HEK293T (cell line): Measurements from ENCODE around the gene CD109.

Experiments
- CTCF ChIA-PET: fragments of 350-600 bp; formaldehyde crosslinking; extraction: SDS; loops from one replicate; lab custom pipeline; 2021; ENCODE audit warnings: antibody characterized with exemption, inconsistent platforms; lab: Yijun Ruan, JAX
- POLR2A ChIA-PET: fragments of 350-600 bp; formaldehyde crosslinking; extraction: SDS; loops from one replicate; lab custom pipeline; 2020; ENCODE audit warnings: antibody characterized with exemption, inconsistent platforms; lab: Yijun Ruan, JAX
- DNase-seq: peaks from one replicate; pipeline ENCODE4 v3.0.0; 2012; ENCODE audit warnings: mixed read lengths; ENCODE audit errors: extremely low spot score
- ARNT ChIP-seq: fragments of 450-650 bp; IDR thresholded peaks from 2 replicates; pipeline ENCODE4 v1.6.1; 2017; ENCODE audit warnings: mild to moderate bottlenecking
- BHLHE40 ChIP-seq: fragments of 450-650 bp; IDR thresholded peaks from 2 replicates; pipeline ENCODE4 v1.6.1; 2016; ENCODE audit warnings: mild to moderate bottlenecking, moderate library complexity, borderline replicate concordance
- CTBP1 ChIP-seq: fragments of 450-650 bp; IDR thresholded peaks from 2 replicates; pipeline ENCODE4 v1.6.1; 2016; ENCODE audit warnings: borderline replicate concordance
- ELF4 ChIP-seq: fragments of 450-650 bp; IDR thresholded peaks from 2 replicates; pipeline ENCODE4 v1.6.1; 2017; ENCODE audit warnings: antibody characterized with exemption
- FOXA1 ChIP-seq: fragments of 450-650 bp; IDR thresholded peaks from 2 replicates; pipeline ENCODE4 v1.6.1; 2016; ENCODE audit warnings: mild to moderate bottlenecking
- FOXK2 ChIP-seq: fragments of 450-650 bp; IDR thresholded peaks from 2 replicates; pipeline ENCODE4 v1.6.1; 2016; ENCODE audit warnings: mild to moderate bottlenecking
- FOXM1 ChIP-seq: fragments of 450-650 bp; IDR thresholded peaks from 2 replicates; pipeline ENCODE4 v1.6.1; 2017; ENCODE audit warnings: mild to moderate bottlenecking, borderline replicate concordance
- HDGF ChIP-seq: fragments of 450-650 bp; IDR thresholded peaks from 2 replicates; pipeline ENCODE4 v1.6.1; 2017; ENCODE audit warnings: antibody characterized with exemption, borderline replicate concordance
- L3MBTL2 ChIP-seq: fragments of 450-650 bp; conservative IDR thresholded peaks from 2 replicates; pipeline ENCODE4 v1.6.1; 2016; ENCODE audit warnings: mild to moderate bottlenecking
- LEF1 ChIP-seq: fragments of 450-650 bp; IDR thresholded peaks from 2 replicates; pipeline ENCODE4 v1.6.1; 2017; ENCODE audit warnings: mild to moderate bottlenecking, borderline replicate concordance
- NFRKB ChIP-seq: fragments of 450-650 bp; IDR thresholded peaks from 2 replicates; pipeline ENCODE4 v1.6.1; 2016; ENCODE audit warnings: mild to moderate bottlenecking, moderate library complexity
- SP1 ChIP-seq: fragments of 450-650 bp; IDR thresholded peaks from 2 replicates; pipeline ENCODE4 v1.6.1; 2017
- SUZ12 ChIP-seq: fragments of 450-650 bp; IDR thresholded peaks from 2 replicates; pipeline ENCODE4 v1.6.1; 2016; ENCODE audit warnings: mild to moderate bottlenecking
- TARDBP ChIP-seq: fragments of 450-650 bp; IDR thresholded peaks from 2 replicates; pipeline ENCODE4 v1.6.1; 2016
- ZNF384 ChIP-seq: fragments of 450-650 bp; IDR thresholded peaks from 2 replicates; pipeline ENCODE4 v1.6.1; 2016
- TF ChIP-seq, protein P1 (sequence below): fragments of 450-650 bp; IDR thresholded peaks from 2 replicates; pipeline ENCODE4 v1.6.1; 2016

Gene CD109

DNA sequence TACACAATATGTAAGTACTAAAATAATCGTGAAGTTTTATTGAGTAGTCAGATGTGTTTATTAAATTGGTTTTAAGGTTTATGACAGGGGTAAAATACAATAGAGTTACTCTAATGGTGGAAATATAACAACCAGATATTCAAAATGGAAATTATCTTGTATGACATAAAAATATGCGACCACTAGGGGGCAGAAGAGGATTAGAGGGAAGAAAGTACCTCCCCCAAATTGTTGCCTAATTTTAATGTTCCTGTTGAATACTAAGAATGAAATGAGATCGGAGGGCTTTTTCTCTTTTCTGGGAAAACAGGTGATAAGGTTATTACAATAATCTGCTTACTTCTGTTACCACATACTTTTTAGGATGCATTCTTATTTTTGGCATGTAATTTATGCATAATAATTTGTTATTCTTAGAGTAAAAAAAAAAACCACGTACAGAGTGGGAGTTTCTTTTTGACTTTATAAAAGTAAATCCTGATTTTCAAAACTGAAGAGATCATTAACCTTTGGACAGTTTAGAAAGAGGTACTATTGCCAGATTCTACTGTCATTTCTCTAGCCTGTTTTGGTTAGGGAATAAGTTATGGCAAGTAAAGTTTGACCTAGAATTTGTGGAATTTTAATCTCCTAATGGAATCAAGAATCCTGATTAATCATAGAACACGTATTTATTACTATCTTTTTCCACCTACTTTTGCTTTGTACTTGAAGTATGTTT, 159.2 kb downstream of the CD109 start:
- POLR2A ChIA-PET, result no interaction called here
- TF ChIP-seq SUZ12 (no peak), ZNF384 (0 out of 2 replicates have a peak, but pooled peaks have one; percentile 18)
- CTCF ChIA-PET, result interaction anchor here (0.7 to 1.7 kb wide), 3 partner anchors 116 to 910 kb away, joined by 3 to 6 read pairs (median 3); no protein-coding TSS in a partner anchor
- DNase-seq, result peak; percentile 21

DNA sequence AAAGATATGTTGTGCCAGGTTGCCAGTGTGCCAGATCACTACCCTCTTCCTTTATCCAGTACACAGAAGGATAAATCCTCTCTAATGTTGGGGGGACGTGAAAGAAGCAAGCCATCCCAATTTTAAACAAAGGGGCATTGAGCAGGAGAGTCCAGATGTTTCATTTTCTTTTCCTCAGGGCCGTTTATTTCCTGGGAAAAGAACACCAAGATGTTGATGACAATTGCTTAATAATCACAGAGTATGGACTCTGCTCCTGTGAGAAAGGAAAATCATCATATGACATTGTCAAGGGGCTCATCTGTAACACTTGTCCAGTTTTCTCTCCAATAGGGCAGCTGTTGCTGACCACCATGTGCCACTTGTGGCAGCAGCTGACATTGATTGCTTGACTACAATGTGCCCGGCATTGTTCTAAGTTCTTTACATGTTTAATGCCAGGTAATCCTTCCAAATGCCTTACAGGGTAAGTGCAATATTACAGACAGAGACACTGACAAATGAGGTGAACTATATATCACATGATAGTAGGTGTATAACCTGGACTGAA, 161.4 kb downstream of the CD109 start:
- no peak for TF ChIP-seq FOXK2
- no peak for TF ChIP-seq BHLHE40
- TF ChIP-seq L3MBTL2, result no peak
- no peak for TF ChIP-seq FOXA1
- no peak for TF ChIP-seq SP1
- no peak for TF ChIP-seq TARDBP
- TF ChIP-seq, protein P1, sequence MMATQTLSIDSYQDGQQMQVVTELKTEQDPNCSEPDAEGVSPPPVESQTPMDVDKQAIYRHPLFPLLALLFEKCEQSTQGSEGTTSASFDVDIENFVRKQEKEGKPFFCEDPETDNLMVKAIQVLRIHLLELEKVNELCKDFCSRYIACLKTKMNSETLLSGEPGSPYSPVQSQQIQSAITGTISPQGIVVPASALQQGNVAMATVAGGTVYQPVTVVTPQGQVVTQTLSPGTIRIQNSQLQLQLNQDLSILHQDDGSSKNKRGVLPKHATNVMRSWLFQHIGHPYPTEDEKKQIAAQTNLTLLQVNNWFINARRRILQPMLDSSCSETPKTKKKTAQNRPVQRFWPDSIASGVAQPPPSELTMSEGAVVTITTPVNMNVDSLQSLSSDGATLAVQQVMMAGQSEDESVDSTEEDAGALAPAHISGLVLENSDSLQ, result no peak
- TF ChIP-seq CTBP1, result no peak
- TF ChIP-seq ARNT, result no peak
- TF ChIP-seq NFRKB, result no peak
- no peak for TF ChIP-seq FOXM1
- no peak for TF ChIP-seq ELF4
- no peak for TF ChIP-seq ZNF384
- TF ChIP-seq HDGF, result no peak
- no peak for TF ChIP-seq SUZ12
- DNase-seq, result no peak
- ChIA-PET CTCF (interaction anchor here (1.0 kb wide), 1 partner anchor 1351 kb away, joined by 3 read pairs; no protein-coding TSS in a partner anchor), POLR2A (no interaction called here)

DNA sequence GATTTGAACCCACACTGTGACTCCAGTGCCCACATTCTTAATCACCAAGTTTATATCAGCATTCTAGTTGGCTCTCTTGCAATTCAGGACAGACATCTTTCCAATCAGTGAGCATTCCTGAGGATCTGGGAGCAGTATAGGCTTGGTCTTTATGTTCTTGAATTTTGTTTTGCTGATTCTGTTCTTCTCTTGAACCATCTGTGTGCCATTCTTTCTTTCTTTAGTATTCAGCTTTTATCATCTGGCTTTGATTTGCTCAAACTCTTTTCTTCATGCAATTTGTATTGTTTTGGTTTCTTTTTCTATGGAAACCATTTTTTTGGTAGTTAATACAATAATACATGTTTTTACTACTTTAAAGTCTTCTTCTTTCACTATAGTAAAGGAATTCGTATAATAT, 162.4 kb downstream of the CD109 start:
- TF ChIP-seq SUZ12 (no peak), FOXM1 (no peak), HDGF (no peak), NFRKB (no peak), L3MBTL2 (no peak), LEF1 (no peak)
- ChIA-PET CTCF (interaction anchor here (1.0 kb wide), 1 partner anchor 1350 kb away, joined by 3 read pairs; no protein-coding TSS in a partner anchor), POLR2A (no interaction called here)
- no peak for DNase-seq

DNA sequence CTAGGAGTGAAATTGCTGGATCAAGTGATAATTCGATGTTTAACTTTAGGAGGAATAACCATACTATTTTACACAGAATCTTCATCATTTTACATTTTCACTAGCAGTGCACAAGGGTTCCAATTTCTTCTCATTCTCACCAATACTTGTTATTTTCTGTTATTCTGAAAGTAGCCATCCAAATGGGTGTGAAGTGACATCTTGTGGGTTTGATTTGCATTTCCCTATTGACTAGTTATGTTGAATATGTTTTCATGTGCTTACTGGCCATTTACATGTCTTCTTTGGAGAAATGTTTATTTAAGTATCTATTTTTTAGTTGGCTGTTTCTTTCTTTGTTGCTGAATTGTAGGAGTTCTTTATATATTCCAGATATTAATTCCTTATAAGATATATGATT, 164.3 kb downstream of the CD109 start:
- POLR2A ChIA-PET, result no interaction called here

DNA sequence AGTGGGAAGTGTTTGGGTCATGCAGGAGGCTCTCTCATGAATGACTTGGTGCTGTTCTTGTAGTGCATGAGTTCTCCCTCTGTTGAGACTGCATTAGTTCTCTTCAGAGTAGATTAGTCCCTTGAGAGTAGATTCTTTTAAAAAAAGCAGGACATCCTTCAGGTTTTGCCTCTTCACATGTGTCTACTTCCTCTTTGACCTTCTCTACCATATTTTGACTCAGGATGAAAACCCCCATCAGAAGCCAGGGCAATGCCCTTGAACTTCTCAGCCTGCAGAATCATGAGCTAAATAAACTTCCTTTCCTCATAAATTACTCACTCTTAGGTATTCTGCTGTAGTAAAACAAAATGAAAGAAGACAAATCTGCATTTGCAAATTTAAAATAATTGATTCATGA, 170.3 kb downstream of the CD109 start:
- CTCF ChIA-PET, result no interaction called here
- DNase-seq, result no peak
- TF ChIP-seq ELF4 (no peak), SP1 (no peak)
- POLR2A ChIA-PET, result no interaction called here

More for the DNA sequence above, 164.3 kb downstream of the CD109 start:
- TF ChIP-seq CTBP1 (no peak), NFRKB (no peak), HDGF (no peak), L3MBTL2 (no peak), FOXM1 (no peak), ARNT (no peak), BHLHE40 (no peak), SP1 (no peak)
- DNase-seq, result no peak
- CTCF ChIA-PET, result no interaction called here

DNA sequence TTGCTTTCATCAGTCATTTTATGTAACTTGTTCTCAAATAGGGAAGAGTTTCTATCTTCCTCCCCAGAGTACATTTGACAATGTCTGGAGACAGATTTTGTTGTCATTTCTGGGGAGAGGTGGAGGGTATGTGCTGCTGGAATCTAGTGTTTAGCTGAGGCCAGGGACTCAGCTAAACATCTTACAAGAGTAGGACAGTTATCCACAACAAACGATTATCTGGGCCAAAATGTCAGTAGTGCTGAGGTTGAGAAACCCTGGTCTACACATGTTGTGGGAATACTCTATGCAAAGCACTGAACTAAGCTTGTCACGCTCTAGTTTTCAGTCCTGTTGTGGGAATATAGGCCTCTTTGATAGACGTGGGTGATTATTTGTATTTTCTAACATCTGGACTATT, 171.4 kb downstream of the CD109 start:
- TF ChIP-seq NFRKB (no peak), ZNF384 (no peak), CTBP1 (no peak), FOXK2 (no peak), FOXM1 (no peak), SP1 (no peak), ARNT (no peak), ELF4 (no peak), TARDBP (no peak), FOXA1 (no peak), L3MBTL2 (no peak), LEF1 (no peak), BHLHE40 (no peak), HDGF (no peak), SUZ12 (no peak)
- TF ChIP-seq, protein P1, result no peak
- CTCF ChIA-PET, result no interaction called here
- no peak for DNase-seq
- POLR2A ChIA-PET, result no interaction called here

DNA sequence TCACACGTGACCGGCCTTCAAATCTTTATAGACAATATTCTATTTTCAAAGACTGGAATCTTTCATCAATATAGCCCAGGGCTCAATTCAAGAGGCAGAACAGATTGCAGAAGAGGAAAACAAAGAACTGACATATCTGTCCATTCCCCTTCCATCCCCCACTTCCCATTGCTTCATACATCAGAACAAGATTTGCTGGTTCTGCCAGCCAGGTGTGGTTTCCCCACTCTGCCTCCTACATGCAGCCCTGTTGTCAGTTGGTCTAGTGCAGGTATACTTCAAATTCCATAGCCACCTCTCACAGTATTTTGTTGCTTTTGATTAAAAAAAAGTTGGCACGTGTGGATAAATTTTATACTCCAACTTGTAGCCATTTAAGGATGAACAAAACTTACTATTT, 174.9 kb downstream of the CD109 start:
- CTCF ChIA-PET, result no interaction called here

More for the DNA sequence above, 174.9 kb downstream of the CD109 start:
- POLR2A ChIA-PET, result no interaction called here
- TF ChIP-seq LEF1, result no peak
- TF ChIP-seq BHLHE40, result no peak
- no peak for TF ChIP-seq SP1
- no peak for TF ChIP-seq SUZ12
- no peak for TF ChIP-seq HDGF
- TF ChIP-seq FOXK2, result no peak
- no peak for TF ChIP-seq FOXA1
- TF ChIP-seq CTBP1, result no peak
- TF ChIP-seq ELF4, result no peak
- TF ChIP-seq NFRKB, result no peak
- TF ChIP-seq, protein P1, result no peak
- TF ChIP-seq L3MBTL2, result no peak
- no peak for TF ChIP-seq ZNF384
- DNase-seq, result no peak
